Stimulated activated CD4-positive, alpha-beta T cell treated with anti-CD3 and anti-CD28 coated beads, Interleukin-15, amount 100 ng/mL, for 1 hour (primary cell): ENCODE results near the gene IL18RAP.

ENCODE experiments used
- DNase-seq, 2 donors: peaks; one replicate each; pipeline ENCODE4 v3.0.0-alpha.2; 2020; ENCODE audit warnings: low read depth in 1 of 2, low spot score in 1 of 2

The IL18RAP gene

GRCh38 chr2:102421890-102422759 lies 835 bp upstream of the IL18RAP start:
- DNase-seq = no peak

- DNase-seq = no peak
Measured at GRCh38 chr2:102423368-102423767, 408 bp downstream of the IL18RAP start.

GRCh38 chr2:102424754-102425153 lies 1.8 kb downstream of the IL18RAP start:
- no peak for DNase-seq

GRCh38 chr2:102425441-102426132 lies 2.6 kb downstream of the IL18RAP start:
- no peak for DNase-seq

GRCh38 chr2:102427249-102427648 lies 4.3 kb downstream of the IL18RAP start:
- no peak for DNase-seq

GRCh38 chr2:102428573-102428972 lies 5.6 kb downstream of the IL18RAP start:
- no peak for DNase-seq

GRCh38 chr2:102432386-102432785 lies 9.4 kb downstream of the IL18RAP start:
- DNase-seq = no peak

- DNase-seq = no peak
Measured at GRCh38 chr2:102433973-102434654, 11.2 kb downstream of the IL18RAP start.

GRCh38 chr2:102434655-102435381 lies 11.9 kb downstream of the IL18RAP start:
- DNase-seq = no peak

GRCh38 chr2:102435741-102436140 lies 12.8 kb downstream of the IL18RAP start:
- no peak for DNase-seq

GRCh38 chr2:102436323-102436722 lies 13.4 kb downstream of the IL18RAP start:
- DNase-seq = no peak

- DNase-seq = no peak
Measured at GRCh38 chr2:102437122-102437521, 14.2 kb downstream of the IL18RAP start.

GRCh38 chr2:102438111-102438510 lies 15.2 kb downstream of the IL18RAP start:
- DNase-seq = no peak

- no peak for DNase-seq
Measured at GRCh38 chr2:102438578-102438977, 15.6 kb downstream of the IL18RAP start.

- no peak for DNase-seq
Measured at GRCh38 chr2:102439065-102439695, 16.2 kb downstream of the IL18RAP start.

- peak in 1 of 2 donors; percentile 10 for DNase-seq
Measured at GRCh38 chr2:102442967-102443828, 20.2 kb downstream of the IL18RAP start.

GRCh38 chr2:102444233-102444632 lies 21.3 kb downstream of the IL18RAP start:
- DNase-seq = no peak

GRCh38 chr2:102446936-102447335 lies 24.0 kb downstream of the IL18RAP start:
- no peak for DNase-seq

- DNase-seq = peak; percentile 22 to 62
Measured at GRCh38 chr2:102449370-102449974, 26.5 kb downstream of the IL18RAP start.
